Nephron progenitor cell (in vitro differentiated cells): ENCODE measurements around the gene STARD8.
"Not testable (repeated sequence)": the region's sequence is repeated elsewhere in the genome, so short reads cannot be mapped to it uniquely, and the experiment has no call there.

ENCODE experiments used
- DNase-seq: peaks from one replicate; pipeline ENCODE4 v3.0.0; 2021
- H3K27ac Mint-ChIP-seq: 2 replicates; pipeline ENCODE4 v1.8.0; 2021; ENCODE audit warnings: mild to moderate bottlenecking, moderate library complexity, mixed read lengths
- H3K27me3 Mint-ChIP-seq: 2 replicates; pipeline ENCODE4 v1.8.0; 2021; ENCODE audit warnings: mild to moderate bottlenecking, low read depth, mixed read lengths; ENCODE audit not compliant: poor library complexity
- H3K36me3 Mint-ChIP-seq: 2 replicates; pipeline ENCODE4 v1.8.0; 2021; ENCODE audit warnings: low read depth, mixed read lengths
- H3K4me1 Mint-ChIP-seq: 2 replicates; pipeline ENCODE4 v1.8.0; 2021; ENCODE audit warnings: mixed read lengths
- H3K4me3 Mint-ChIP-seq: 2 replicates; pipeline ENCODE4 v1.8.0; 2021; ENCODE audit warnings: mild to moderate bottlenecking, moderate library complexity, mixed read lengths
- H3K9me3 Mint-ChIP-seq: 2 replicates; pipeline ENCODE4 v1.8.0; 2021; ENCODE audit warnings: mild to moderate bottlenecking, moderate library complexity, mixed read lengths
- TF ChIP-seq, protein P1 (sequence below): fragments of 200-600 bp; sonication (generic); IDR thresholded peaks from 2 replicates; pipeline ENCODE4 v1.5.0; 2021; ENCODE audit warnings: antibody characterized with exemption

The STARD8 gene

DNA sequence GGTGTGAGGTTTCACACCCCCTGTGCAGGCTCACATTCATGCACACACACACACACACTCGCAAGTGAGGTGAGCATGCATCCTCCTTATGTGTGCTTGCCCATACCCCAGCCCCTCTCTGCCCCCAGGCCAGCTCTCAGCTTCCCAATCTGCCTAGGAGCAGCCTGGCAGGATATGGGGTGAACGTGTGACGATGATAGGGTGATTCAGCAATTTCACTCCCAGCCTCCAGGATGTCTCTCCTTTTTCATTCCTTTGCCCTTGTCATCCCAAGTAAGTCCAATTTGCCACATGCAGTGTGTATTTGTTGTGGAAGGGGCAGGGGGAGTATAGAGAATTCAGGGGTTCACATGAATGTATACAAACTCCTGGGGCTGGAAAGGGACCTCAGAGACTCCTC is 7.2 kb downstream of the STARD8 start:
- no peak overlapping the region for H3K27ac Mint-ChIP-seq
- TF ChIP-seq, protein P1, sequence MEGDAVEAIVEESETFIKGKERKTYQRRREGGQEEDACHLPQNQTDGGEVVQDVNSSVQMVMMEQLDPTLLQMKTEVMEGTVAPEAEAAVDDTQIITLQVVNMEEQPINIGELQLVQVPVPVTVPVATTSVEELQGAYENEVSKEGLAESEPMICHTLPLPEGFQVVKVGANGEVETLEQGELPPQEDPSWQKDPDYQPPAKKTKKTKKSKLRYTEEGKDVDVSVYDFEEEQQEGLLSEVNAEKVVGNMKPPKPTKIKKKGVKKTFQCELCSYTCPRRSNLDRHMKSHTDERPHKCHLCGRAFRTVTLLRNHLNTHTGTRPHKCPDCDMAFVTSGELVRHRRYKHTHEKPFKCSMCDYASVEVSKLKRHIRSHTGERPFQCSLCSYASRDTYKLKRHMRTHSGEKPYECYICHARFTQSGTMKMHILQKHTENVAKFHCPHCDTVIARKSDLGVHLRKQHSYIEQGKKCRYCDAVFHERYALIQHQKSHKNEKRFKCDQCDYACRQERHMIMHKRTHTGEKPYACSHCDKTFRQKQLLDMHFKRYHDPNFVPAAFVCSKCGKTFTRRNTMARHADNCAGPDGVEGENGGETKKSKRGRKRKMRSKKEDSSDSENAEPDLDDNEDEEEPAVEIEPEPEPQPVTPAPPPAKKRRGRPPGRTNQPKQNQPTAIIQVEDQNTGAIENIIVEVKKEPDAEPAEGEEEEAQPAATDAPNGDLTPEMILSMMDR = no peak
- no peak overlapping the region for H3K4me3 Mint-ChIP-seq
- peaks cover 6% of the 10 kb centered on the region for H3K27me3 Mint-ChIP-seq
- DNase-seq = no peak
- H3K9me3 Mint-ChIP-seq = peaks cover 30% of the 10 kb centered on the region
- peaks cover 32% of the 10 kb centered on the region for H3K4me1 Mint-ChIP-seq
- no peaks in the 10 kb centered on the region for H3K36me3 Mint-ChIP-seq

DNA sequence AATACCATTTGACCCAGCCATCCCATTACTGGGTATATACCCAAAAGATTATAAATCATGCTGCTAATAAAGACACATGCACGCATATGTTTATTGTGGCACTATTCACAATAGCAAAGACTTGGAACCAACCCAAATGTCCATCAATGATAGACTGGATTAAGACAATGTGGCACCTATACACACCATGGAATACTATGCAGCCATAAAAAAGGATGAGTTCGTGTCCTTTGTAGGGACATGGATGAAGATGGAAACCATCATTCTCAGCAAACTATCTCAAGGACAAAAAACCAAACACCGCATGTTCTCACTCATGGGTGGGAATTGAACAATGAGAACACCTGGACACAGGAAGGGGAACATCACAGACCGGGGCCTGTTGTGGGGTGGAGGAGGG is 9.0 kb downstream of the STARD8 start:
- H3K27ac Mint-ChIP-seq, DNase-seq, H3K27me3 Mint-ChIP-seq, H3K4me3 Mint-ChIP-seq, H3K36me3 Mint-ChIP-seq: not testable (repeated sequence)
- Mint-ChIP-seq H3K9me3 (peaks cover 43% of the 10 kb centered on the region), H3K4me1 (peaks cover 34% of the 10 kb centered on the region)

DNA sequence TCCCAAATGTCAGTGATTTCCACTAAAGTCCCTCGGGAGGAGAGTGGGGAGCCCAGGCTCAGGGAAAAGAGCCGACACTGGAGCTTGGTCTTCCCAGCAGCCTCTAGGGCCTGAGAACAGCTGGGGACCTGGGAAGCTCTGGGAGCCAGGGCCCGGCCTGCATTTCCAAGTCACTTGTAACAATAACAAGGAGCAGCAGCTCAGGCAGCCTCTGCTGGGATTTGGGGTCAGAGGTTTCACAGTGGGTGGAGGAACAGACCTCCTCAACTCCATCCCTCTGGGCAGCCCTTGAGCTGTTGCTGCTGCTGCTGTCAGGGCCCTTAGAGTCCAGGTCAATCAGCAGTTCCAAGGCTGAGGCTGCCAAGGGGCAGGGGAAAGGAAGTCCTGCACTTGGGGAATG is 11.1 kb downstream of the STARD8 start:
- Mint-ChIP-seq H3K4me1 (peaks cover 30% of the 10 kb centered on the region), H3K27ac (peak overlapping the region; percentile 38), H3K9me3 (peaks cover 51% of the 10 kb centered on the region), H3K4me3 (no peak overlapping the region), H3K27me3 (peaks cover 6% of the 10 kb centered on the region), H3K36me3 (no peaks in the 10 kb centered on the region)
- TF ChIP-seq, protein P1 = no peak
- DNase-seq = peak; percentile 34

DNA sequence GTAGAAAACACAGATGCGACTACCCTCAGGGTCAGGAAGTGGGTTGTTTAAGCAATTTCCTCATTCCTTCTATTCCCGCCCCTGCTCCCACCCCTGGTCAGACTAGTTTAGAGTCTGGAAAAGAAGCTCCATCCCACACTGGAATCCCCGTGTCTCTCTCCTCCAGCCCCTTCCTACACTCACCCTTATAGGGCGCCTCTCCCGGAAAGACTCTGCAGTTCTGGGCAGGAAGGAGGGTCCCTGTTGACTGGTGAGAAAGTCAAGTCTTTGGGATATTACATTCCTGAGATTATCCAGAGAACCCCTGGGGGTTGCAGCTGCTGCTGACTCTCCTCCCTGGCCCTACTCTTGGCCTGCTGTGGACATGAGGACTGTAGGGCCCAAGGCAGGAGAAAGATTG is 11.9 kb downstream of the STARD8 start:
- no peaks in the 10 kb centered on the region for H3K36me3 Mint-ChIP-seq
- H3K27ac Mint-ChIP-seq = no peak overlapping the region
- DNase-seq = no peak
- TF ChIP-seq, protein P1 = no peak
- peaks cover 45% of the 10 kb centered on the region for H3K9me3 Mint-ChIP-seq
- peaks cover 27% of the 10 kb centered on the region for H3K4me1 Mint-ChIP-seq
- H3K4me3 Mint-ChIP-seq = no peak overlapping the region
- peaks cover 6% of the 10 kb centered on the region for H3K27me3 Mint-ChIP-seq

DNA sequence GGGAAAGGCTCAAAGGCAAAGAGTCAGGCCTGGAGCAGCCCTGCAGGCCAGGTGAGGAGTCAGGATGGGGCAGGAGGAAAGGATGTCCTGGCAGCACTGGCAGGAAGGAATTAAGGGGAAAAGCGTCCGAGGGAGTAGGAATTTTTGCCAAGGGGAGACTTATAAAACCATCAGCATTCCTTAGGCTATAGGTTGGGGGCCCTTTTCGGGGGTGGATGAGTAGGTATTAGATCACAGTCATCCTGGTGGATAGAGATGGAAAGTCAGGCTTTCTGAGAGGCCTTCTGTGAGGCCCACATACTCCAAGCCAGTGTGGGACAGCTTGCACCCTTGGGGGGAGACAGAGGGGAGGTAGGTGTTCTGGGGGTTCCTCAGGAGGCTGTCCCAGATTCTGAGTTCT is 12.3 kb downstream of the STARD8 start:
- peaks cover 48% of the 10 kb centered on the region for H3K9me3 Mint-ChIP-seq
- H3K4me3 Mint-ChIP-seq = no peak overlapping the region
- peaks cover 6% of the 10 kb centered on the region for H3K27me3 Mint-ChIP-seq
- H3K36me3 Mint-ChIP-seq = no peaks in the 10 kb centered on the region
- H3K4me1 Mint-ChIP-seq = peaks cover 27% of the 10 kb centered on the region
- DNase-seq = no peak
- TF ChIP-seq, protein P1 = no peak
- no peak overlapping the region for H3K27ac Mint-ChIP-seq

DNA sequence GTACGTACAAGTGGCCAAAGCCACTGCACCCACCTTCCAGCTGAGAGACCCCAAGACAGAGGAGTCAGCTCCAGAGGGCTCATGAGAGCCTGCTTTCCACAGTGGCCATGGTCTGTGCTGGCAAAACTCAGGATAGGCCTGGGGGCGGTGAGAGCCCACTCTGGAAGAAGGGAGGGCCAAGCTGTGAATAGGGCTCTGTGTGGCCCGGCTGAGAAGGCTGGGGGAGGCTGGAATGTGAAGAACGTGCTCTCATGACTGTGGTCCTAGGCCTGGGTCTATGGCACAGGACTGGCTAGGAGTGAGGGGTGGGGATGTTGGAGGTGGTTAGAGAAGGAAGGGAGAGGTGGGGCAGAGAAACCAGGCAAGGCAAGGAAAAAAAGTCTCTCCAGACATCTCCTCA is 13.3 kb downstream of the STARD8 start:
- TF ChIP-seq, protein P1 = no peak
- H3K4me1 Mint-ChIP-seq = peaks cover 27% of the 10 kb centered on the region
- no peak for DNase-seq
- H3K27ac Mint-ChIP-seq = no peak overlapping the region
- H3K36me3 Mint-ChIP-seq = no peaks in the 10 kb centered on the region
- H3K4me3 Mint-ChIP-seq = no peak overlapping the region
- H3K9me3 Mint-ChIP-seq = peaks cover 43% of the 10 kb centered on the region
- peaks cover 9% of the 10 kb centered on the region for H3K27me3 Mint-ChIP-seq
